Stimulated activated naive CD8-positive, alpha-beta T cell treated with anti-CD3 and anti-CD28 coated beads, Interleukin-15, amount 100 ng/mL, for 72 hours (primary cell): ENCODE measurements around the gene MICALL1.
A peak's percentile ranks its signal among the peaks of the same experiment; 100 is the strongest.
"Not testable (repeated sequence)": the region's sequence is repeated elsewhere in the genome, so short reads cannot be mapped to it uniquely, and the experiment has no call there.

Source experiments
- ATAC-seq: fragments of 150-1000 bp; cut with Tn5 transposase; 2 replicates; pipeline ENCODE4 v1.10.0; 2021; ENCODE audit warnings: mild to moderate bottlenecking, moderate library complexity
- DNase-seq, 2 donors: peaks; one replicate each; pipeline ENCODE4 v3.0.0; 2021 to 2022
- H3K27ac Mint-ChIP-seq, 2 donors: one replicate each; pipeline ENCODE4 v1.8.0; 2022; ENCODE audit warnings: mild to moderate bottlenecking in 2 of 2, mixed read lengths in 2 of 2, moderate library complexity in 2 of 2
- H3K27me3 Mint-ChIP-seq: one replicate; pipeline ENCODE4 v1.8.0; 2022; ENCODE audit warnings: mixed read lengths
- H3K4me1 Mint-ChIP-seq: one replicate; pipeline ENCODE4 v1.8.0; 2022; ENCODE audit warnings: mild to moderate bottlenecking, mixed read lengths
- H3K4me3 Mint-ChIP-seq, 2 donors: one replicate each; pipeline ENCODE4 v1.8.0; 2022; ENCODE audit warnings: mild to moderate bottlenecking in 2 of 2, mixed read lengths in 2 of 2, moderate library complexity in 1 of 2
- H3K9me3 Mint-ChIP-seq, 2 donors: one replicate each; pipeline ENCODE4 v1.8.0; 2022; ENCODE audit warnings: mixed read lengths in 2 of 2

Gene MICALL1

DNA sequence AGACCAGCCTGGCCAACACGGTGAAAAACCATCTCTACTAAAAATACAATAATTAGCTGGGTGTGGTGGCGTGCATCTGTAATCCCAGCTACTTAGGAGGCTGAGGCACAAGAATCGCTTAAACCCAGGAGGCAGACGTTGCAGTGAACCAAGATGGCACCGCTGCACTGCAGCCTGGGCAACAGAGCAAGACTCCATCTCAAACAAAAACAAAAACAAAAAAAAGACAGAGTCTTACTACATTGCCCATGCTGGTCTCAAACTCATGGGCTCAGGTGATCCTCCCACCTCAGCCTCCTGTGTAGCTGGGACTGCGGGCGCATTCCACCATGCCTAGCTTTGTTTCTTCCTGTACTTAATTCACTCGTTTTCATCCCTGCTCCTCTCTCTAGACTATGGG, 69.9 kb downstream of the MICALL1 start:
- H3K4me1 Mint-ChIP-seq, H3K27me3 Mint-ChIP-seq, DNase-seq, H3K9me3 Mint-ChIP-seq, H3K27ac Mint-ChIP-seq, H3K4me3 Mint-ChIP-seq, ATAC-seq: not testable (repeated sequence)

DNA sequence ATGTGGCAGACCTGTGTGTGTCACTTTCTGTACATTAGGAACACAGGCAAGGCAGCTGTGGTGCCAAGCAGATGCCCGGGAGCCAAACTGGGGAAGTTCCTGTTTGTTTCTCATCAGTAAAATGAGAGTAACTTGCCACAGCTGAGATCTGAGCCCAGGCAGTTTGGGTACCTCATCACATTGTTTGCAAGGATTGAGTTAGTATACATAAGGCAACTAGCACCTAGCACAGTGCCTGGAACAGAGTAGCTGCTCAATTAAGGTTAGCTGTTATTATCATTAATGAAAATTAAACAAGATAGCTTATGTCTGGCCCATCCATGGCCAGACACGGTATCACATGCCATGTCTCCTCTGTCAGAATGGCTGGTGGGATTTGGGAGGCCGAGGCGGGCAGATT, 70.5 kb downstream of the MICALL1 start:
- DNase-seq, result no peak
- no peaks in the 10 kb centered on the region for H3K27me3 Mint-ChIP-seq
- H3K27ac Mint-ChIP-seq, result no peak overlapping the region
- no peak overlapping the region for H3K4me3 Mint-ChIP-seq
- H3K9me3 Mint-ChIP-seq, result no peaks in the 10 kb centered on the region
- no peaks in the 10 kb centered on the region for H3K4me1 Mint-ChIP-seq
- no peak for ATAC-seq

DNA sequence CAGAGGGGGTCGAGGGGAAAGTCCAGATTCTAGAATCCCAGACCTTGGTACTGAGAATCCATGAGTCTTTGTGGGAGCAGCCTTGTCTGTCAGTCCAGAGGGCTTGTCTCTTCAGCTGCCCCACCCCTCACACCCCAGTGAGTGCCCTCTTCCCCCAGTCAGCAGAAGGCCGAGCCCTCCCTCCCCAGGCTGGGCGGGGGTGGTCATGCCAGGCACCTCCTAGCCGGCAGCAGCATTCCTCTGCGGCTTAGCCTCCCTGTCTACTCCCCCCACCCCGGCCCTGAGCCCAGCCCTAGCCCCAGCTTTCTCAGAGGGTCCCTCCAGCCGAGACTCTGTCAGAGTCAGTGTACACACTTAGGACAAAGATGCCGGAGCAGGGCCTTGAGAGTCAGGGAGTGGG, 73.7 kb downstream of the MICALL1 start:
- no peaks in the 10 kb centered on the region for H3K4me1 Mint-ChIP-seq
- H3K9me3 Mint-ChIP-seq, result no peaks in the 10 kb centered on the region
- no peak for DNase-seq
- ATAC-seq, result peak; percentile 35
- H3K27ac Mint-ChIP-seq, result no peak overlapping the region
- H3K27me3 Mint-ChIP-seq, result no peaks in the 10 kb centered on the region
- no peak overlapping the region for H3K4me3 Mint-ChIP-seq

DNA sequence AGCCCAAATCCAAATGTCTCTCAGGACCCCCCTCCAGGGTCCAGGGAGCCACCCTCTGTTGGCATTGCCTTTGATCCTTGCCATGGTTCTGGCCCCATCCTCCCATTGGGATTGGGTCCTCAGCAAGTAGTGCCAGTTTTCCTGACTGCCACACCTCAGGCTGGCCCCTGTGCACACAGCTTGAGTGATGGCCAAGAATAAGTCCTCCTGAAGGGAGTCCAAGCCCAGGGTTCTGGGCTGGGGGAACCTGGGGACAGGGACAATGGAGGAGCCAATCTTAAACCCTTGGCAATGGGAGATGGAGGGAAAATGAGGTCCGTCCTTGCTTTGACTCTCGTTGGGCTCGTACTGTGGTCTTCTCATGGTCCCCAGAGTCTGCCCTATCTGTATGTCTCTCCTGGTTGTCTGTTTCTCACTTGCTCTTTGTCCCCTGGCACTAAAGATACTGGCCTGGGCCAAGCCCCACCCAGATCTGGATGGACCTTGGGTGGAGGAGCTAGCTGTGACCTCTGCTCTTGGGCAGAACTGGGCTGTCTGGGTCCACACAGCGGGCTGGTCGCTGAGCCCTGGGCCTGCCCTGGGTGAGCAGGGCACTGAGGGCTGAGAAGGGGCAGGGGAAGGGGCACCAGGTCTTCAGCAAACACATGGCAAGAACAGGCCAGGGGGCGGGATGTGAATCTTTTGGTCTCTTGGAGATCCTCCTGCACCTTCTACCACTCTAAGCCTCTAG, 75.3 kb downstream of the MICALL1 start:
- Mint-ChIP-seq H3K9me3 (no peaks in the 10 kb centered on the region), H3K4me3 (no peak overlapping the region), H3K27me3 (no peaks in the 10 kb centered on the region), H3K4me1 (no peaks in the 10 kb centered on the region), H3K27ac (no peak overlapping the region)
- no peak for DNase-seq
- no peak for ATAC-seq

DNA sequence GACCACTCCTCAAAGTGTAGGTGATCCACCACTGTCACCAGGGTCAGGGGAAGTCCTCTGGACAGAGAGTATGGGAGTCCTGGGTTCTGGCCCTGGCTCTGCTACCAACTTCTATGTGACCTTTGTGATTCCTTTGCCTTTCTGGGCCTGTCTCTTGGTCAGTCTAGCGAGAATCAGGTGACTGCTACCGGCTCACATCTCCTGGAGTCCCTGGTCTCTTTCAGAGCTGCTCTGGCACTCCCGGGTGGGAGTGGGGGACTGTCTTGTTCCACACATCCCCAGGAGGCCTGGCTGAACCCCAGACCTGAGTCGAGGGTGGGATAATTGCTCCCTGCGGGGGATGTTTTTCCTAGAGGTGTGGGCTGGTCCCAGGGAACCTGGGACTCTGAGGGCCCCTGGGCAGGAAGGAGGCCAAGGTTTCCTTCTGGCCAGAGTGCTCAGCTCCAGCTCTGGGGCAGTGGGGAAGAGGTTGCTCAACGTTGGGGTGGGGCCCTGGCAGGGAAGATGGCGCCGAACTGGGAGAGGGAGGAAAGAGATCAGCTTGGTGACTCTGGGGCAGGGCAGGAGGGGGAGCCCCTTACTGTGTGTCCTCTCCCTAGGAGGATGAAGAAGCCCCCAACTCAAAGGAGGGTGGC, 76.2 kb downstream of the MICALL1 start:
- Mint-ChIP-seq H3K9me3 (no peaks in the 10 kb centered on the region), H3K27ac (peak overlapping the region in 1 of 2 donors; percentile 91)
- DNase-seq, result no peak

DNA sequence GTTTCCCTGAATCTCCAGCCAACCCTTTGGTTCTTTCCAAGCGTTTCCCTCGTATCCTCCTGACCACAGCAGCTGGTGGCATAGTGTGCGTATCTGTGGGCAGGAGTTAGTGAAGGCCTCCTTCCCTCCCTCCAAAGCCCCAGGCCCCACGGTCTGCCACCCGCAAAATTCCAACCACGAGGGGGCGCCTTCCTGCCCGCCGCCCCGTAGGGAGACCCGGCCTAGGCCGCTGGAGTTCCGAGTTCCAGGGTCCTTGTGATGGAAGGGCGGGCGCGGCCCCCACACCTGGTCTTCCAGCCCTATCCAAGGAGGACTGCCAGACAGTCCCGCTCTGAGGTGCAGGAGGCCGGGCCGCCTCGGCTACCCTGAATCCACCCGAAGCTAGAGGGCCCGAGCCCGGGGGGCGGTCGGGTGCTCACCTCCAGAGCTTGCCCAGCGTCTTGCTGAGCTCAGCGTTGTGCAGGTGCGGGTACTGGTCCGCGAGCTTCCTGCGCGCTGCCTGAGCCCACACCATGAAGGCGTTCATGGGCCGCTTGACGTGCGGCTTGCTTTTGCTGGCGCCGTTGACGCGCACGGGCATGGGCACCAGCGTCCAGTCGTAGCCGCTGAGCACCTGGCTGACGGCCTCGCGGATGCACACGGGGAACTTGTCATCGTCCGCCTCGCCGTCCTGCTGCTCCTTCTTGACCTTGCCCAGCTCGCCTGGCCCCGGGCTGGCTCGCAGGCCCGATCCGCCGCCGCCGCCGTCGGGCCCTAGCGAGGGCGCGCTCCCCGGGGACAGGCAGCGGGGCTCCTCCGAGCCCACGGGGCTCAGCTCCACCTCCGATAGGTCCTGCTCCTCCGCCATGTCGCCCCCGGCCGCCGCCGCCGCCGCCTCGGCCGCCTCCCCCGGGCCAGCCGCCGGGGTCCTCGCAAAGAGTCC, 77.1 kb downstream of the MICALL1 start:
- Mint-ChIP-seq H3K4me3 (no peak overlapping the region), H3K4me1 (no peaks in the 10 kb centered on the region), H3K27ac (no peak overlapping the region), H3K9me3 (no peaks in the 10 kb centered on the region), H3K27me3 (no peaks in the 10 kb centered on the region)
- DNase-seq (no peak), ATAC-seq (no peak)

More for the DNA sequence above, 76.2 kb downstream of the MICALL1 start:
- H3K27me3 Mint-ChIP-seq, result no peaks in the 10 kb centered on the region
- H3K4me3 Mint-ChIP-seq, result no peak overlapping the region
- ATAC-seq, result no peak
- no peaks in the 10 kb centered on the region for H3K4me1 Mint-ChIP-seq

DNA sequence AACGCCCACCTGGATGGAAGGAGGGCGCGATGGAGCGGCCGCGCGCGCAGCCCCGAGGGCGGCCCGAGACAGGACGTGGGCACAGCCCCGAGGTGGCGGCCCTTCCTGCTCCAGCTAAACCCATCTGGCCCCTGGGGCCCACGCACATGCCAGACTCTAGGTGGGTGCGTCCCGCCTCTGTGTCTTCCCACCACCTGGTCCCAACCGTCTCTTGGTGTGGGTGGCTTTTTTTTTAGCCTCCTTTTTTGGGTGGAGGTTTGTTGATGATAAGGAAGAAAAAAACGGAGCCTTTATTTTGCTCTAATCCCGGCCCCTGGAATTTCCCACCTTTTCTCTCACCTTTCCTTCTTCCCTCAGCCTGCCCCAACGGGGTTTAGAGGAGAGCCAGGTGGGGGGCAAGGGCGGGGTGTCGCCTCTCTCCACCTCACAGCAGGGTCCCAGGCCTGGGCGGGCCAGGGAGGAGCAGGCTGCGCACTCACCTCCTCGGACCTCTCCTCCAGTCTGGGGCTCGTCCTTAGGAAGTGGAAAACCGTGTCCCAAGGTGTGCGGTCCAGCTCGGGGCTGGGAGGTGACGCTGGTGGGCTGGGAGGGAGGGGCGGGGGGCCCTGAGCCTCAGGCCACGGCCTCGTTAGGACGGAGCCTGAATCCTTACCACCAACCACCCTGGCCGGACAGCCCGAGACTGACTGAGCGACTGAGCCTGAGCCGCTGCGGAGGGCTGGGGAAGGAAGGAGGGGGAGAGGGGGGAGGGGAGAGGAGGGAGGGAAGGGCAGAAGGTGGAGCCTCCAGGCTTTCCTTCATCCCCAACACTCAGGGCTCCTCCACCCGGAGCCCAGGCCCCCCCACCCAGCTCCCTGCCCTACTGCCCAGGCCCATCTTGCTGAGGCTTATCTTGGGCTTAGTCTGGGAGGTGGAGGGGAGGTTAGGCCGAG, 78.0 kb downstream of the MICALL1 start, which contains the start of gene SOX10:
Gene SOX10 (minus strand): TSS at position 696 of the 932 bp plus-strand sequence. CDS start 771 bp downstream, outside the sequence.
- Mint-ChIP-seq H3K9me3 (no peaks in the 10 kb centered on the region), H3K27ac (peak within 1 kb of the TSS; percentile 19 to 75), H3K4me1 (no peaks in the 10 kb centered on the region), H3K27me3 (no peaks in the 10 kb centered on the region), H3K4me3 (no peak within 1 kb of the TSS)
- peak; percentile 32 for ATAC-seq
- DNase-seq, result no peak

DNA sequence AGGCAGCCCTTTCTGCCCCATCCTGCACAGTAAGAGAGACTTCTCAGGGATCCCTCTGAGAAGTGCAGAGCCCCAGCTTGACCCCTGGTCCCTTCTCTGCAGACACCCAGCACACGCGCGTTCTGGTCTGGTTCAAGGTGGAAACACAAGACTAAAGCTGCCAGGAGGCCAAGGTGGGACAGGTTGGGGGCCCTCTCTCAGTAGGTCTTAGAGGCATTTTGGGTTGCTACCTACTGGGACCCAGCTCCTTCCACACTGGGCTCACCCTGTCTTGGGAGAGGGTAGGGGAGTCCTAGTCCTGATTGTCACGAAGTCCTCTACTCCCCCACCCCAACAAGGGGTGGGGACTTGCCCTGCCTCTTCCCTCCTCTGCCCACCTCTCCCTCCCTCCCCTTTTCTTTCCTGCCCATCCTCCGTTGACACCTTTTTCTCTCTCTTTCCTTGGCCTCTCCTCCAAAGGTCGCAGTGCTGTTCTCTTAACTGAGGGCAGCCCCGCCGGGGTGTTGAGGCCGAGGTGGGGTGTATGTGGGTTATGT, 79.0 kb downstream of the MICALL1 start:
- peak overlapping the region; percentile 19 to 75 for H3K27ac Mint-ChIP-seq

DNA sequence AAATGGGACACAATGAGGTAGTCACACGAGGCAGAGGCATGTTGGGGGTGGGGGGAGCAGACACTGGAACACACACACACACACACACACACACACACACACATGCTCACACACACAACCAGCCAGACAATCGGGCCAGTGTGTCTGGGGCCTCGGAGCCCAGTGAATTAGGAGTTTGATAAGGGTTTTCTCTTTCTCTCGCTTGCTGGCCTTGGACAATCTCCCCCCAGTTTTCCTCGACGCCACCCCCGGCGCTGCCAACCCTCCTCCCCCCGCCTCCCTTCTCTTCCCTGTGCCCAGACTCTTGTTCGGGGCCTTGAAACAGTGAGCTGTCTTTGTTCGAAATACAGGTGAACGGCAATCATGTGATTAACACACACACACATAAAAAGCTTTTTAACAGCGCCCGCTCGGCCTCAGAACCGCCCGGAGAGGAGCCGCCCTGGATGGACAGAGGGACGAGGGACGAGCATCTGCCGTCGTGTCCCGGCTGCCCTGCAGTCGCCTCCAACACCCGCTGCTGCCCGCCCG, 79.7 kb downstream of the MICALL1 start:
- Mint-ChIP-seq H3K27ac (no peak overlapping the region), H3K4me1 (no peaks in the 10 kb centered on the region), H3K4me3 (no peak overlapping the region), H3K27me3 (no peaks in the 10 kb centered on the region), H3K9me3 (no peaks in the 10 kb centered on the region)
- no peak for DNase-seq
- no peak for ATAC-seq

More for the DNA sequence above, 79.0 kb downstream of the MICALL1 start:
- H3K4me1 Mint-ChIP-seq, result no peaks in the 10 kb centered on the region
- DNase-seq, result no peak
- H3K4me3 Mint-ChIP-seq, result no peak overlapping the region
- no peak for ATAC-seq
- no peaks in the 10 kb centered on the region for H3K27me3 Mint-ChIP-seq
- no peaks in the 10 kb centered on the region for H3K9me3 Mint-ChIP-seq

DNA sequence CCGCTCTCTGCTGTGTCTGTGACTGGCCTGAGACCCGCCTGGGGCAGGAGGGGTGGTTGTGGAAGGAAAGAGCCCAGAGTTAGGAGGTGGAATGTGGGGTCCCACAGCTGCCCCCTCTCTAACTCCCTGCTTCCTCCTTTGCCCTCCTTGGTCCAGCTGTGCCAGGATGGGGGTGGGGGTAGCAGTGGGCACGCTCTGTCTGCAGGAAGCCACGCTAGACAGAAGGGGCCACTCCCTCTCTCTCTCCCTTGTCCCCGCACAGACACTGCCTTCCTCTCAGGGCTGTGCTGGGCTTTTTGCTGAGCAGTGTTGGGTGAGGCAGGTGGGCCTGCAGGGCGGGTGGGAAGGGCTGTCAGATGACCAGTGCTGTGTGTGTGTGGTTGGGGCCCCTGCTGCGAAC, 80.3 kb downstream of the MICALL1 start:
- no peak for ATAC-seq
- no peaks in the 10 kb centered on the region for H3K27me3 Mint-ChIP-seq

DNA sequence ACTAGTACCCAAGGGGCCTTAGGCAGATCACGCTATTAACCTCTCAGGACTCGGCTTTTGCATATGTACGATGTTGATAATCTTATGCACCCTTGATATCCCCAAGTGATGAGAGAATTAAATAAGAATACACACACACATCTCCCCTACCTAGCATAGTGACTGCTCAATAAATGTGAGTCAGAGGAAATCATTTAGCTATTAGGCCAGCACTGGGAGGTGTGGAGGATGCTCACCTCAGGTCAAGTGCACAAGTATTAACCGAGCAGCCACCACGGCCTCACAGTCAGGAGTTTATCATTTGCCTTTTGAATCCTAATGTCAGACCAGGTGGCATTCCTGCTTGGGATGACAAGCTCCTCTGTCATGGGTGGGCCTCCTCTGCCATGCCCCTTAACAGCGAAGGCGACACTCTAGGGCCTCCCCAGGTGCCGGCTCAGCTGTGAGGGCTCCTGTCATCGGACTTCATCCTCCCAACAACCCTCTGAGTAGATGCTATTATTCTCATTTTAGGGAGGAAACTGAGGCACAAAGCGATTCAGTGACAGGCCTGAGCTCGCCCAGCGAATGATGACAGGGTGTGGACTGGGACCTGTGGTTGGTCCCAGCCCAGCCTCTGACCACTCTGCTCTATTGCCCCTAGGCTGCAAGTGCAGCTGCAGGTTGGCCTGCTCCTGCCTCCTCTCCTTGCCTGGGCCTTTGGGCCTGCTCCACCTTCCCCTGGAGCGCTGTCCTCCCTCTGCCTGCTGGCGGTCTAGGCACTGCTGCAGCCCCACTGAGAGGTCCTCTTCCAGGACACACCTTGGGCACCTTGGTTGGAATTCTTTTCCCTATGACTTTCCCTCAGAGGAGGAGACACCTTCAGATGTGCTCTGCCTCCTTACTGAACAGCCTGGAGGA, 83.3 kb downstream of the MICALL1 start:
- Mint-ChIP-seq H3K27ac (no peak overlapping the region), H3K27me3 (no peaks in the 10 kb centered on the region), H3K4me1 (no peaks in the 10 kb centered on the region), H3K4me3 (no peak overlapping the region), H3K9me3 (no peaks in the 10 kb centered on the region)
- DNase-seq (no peak), ATAC-seq (no peak)

More for the DNA sequence above, 80.3 kb downstream of the MICALL1 start:
- H3K4me1 Mint-ChIP-seq, result no peaks in the 10 kb centered on the region
- peak overlapping the region in 1 of 2 donors; percentile 87 for H3K27ac Mint-ChIP-seq
- no peak overlapping the region for H3K4me3 Mint-ChIP-seq
- H3K9me3 Mint-ChIP-seq, result no peaks in the 10 kb centered on the region
- no peak for DNase-seq

DNA sequence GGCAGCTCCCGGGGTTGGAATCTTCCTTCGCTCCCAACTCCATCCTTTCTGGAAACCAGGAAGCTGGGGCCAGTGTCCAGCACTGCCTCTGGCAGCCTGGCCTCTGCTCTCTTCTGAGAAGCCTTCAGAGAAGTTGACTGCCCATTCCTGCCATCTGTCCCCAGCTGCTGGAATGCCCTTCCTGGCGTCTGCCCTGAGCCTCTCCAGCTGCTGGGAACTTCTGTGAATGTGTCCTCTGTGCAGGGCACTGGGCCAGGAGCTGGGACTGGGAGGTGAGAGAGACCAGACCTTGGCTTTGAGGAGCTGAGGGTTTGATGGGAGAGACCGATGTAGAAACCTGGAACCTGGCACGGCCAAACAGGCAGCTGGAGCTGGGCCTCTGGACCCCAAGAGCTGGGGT, 84.2 kb downstream of the MICALL1 start:
- no peak for ATAC-seq
- Mint-ChIP-seq H3K27ac (no peak overlapping the region), H3K4me3 (no peak overlapping the region), H3K27me3 (no peaks in the 10 kb centered on the region), H3K9me3 (no peaks in the 10 kb centered on the region), H3K4me1 (no peaks in the 10 kb centered on the region)
- no peak for DNase-seq

DNA sequence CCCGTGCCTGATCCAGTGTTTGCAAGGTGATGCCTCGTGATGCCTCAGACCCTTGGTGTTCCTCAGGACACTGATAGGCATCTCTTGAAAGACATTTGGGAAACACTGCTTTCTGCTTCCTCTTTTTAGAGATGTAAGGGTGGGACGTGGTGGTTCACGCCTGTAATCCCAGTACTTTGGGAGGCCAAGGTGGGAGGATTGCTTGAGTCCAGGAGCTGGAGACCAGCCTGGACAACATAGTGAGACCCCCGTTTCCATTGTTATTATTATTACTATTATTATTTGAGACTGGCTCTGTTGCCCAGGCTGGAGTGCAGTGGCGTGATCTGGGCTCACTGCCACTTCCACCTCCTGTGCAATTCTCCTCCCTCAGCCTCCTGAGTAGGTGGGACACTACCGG, 84.8 kb downstream of the MICALL1 start:
- Mint-ChIP-seq H3K27me3 (no peaks in the 10 kb centered on the region), H3K27ac (no peak overlapping the region), H3K4me1 (peaks cover 4% of the 10 kb centered on the region), H3K4me3 (no peak overlapping the region), H3K9me3 (no peaks in the 10 kb centered on the region)
- DNase-seq, result no peak
- ATAC-seq, result no peak
